Smooth muscle cell (in vitro differentiated cells): Measurements from ENCODE around the gene SREBF1. TPM values are rescaled to one million over a fixed set of nuclear protein-coding genes. Genes with fewer than 3 reads are reported as not detected.

Source experiments
- DNase-seq: peaks from one replicate; lab custom pipeline; 2025; ENCODE audit not compliant: unreplicated experiment; lab: John Stamatoyannopoulos, UW
- H2AFZ ChIP-seq: fragments of 200-600 bp; sonication (generic); 2 replicates; pipeline ENCODE4 v1.6.0; 2016; ENCODE audit warnings: antibody characterized with exemption, low read depth, mild to moderate bottlenecking
- H3F3A ChIP-seq: fragments of 200-600 bp; sonication (generic); 2 replicates; pipeline ENCODE4 v1.6.0; 2017; ENCODE audit warnings: antibody characterized with exemption, low read depth
- H3K27ac ChIP-seq: fragments of 200-600 bp; sonication (generic); 2 replicates; pipeline ENCODE4 v1.5.1; 2016; ENCODE audit warnings: low read depth, mild to moderate bottlenecking
- H3K27me3 ChIP-seq: fragments of 200-600 bp; sonication (generic); 2 replicates; pipeline ENCODE4 v1.6.1; 2016; ENCODE audit warnings: low read depth, mild to moderate bottlenecking
- H3K36me3 ChIP-seq: fragments of 200-600 bp; sonication (generic); 2 replicates; pipeline ENCODE4 v1.5.1; 2016; ENCODE audit warnings: low read depth
- H3K4me1 ChIP-seq: fragments of 200-600 bp; sonication (generic); 2 replicates; pipeline ENCODE4 v1.5.1; 2016; ENCODE audit warnings: low read depth
- H3K4me2 ChIP-seq: fragments of 200-600 bp; sonication (generic); 2 replicates; pipeline ENCODE4 v1.6.0; 2016; ENCODE audit warnings: mild to moderate bottlenecking
- H3K4me3 ChIP-seq: fragments of 200-600 bp; sonication (generic); 2 replicates; pipeline ENCODE4 v1.5.1; 2016; ENCODE audit warnings: mild to moderate bottlenecking
- H3K79me2 ChIP-seq: fragments of 200-600 bp; sonication (generic); 2 replicates; pipeline ENCODE4 v1.6.0; 2016; ENCODE audit warnings: low read depth, mild to moderate bottlenecking
- H3K9ac ChIP-seq: fragments of 200-600 bp; sonication (generic); 2 replicates; pipeline ENCODE4 v1.6.0; 2016; ENCODE audit warnings: low read depth
- H3K9me3 ChIP-seq: fragments of 200-600 bp; sonication (generic); replicated peaks from 2 replicates; pipeline ENCODE4 v1.5.1; 2016; ENCODE audit warnings: low read depth
- H4K20me1 ChIP-seq: fragments of 200-600 bp; sonication (generic); 2 replicates; pipeline ENCODE4 v1.6.0; 2016; ENCODE audit warnings: low read depth
- WGBS: methylation state at CpG from one replicate; pipeline ENCODE4 v1.1.7; 2016; ENCODE audit warnings: low lambda C conversion rate; 5-methylcytosine and 5-hydroxymethylcytosine counted together
- polyA plus RNA-seq: library from polyadenylated mRNA; unstranded; fragments of >200 nt; fragmentation: Nextera tagmentation; extraction: Ambion mirVana; gene quantifications from 2 replicates; pipeline ENCODE4 v1.2.1, GENCODE V29; 2016
- total RNA-seq: library from RNA; depleted of rRNA; stranded (reverse); fragments of >200 nt; gene quantifications from 2 replicates; pipeline ENCODE4 v1.2.3, GENCODE V29; 2014
- TF ChIP-seq, protein P1 (sequence below): fragments of 200-600 bp; sonication (generic); IDR thresholded peaks from 2 replicates; pipeline ENCODE4 v1.5.1; 2017; ENCODE audit warnings: borderline replicate concordance, mild to moderate bottlenecking, antibody characterized with exemption; ENCODE audit not compliant: insufficient read depth, poor library complexity, severe bottlenecking

The SREBF1 gene
- total and polyA plus RNA-seq, 2 experiments from 2014 or later, result 23.5 to 45.4 TPM

DNA sequence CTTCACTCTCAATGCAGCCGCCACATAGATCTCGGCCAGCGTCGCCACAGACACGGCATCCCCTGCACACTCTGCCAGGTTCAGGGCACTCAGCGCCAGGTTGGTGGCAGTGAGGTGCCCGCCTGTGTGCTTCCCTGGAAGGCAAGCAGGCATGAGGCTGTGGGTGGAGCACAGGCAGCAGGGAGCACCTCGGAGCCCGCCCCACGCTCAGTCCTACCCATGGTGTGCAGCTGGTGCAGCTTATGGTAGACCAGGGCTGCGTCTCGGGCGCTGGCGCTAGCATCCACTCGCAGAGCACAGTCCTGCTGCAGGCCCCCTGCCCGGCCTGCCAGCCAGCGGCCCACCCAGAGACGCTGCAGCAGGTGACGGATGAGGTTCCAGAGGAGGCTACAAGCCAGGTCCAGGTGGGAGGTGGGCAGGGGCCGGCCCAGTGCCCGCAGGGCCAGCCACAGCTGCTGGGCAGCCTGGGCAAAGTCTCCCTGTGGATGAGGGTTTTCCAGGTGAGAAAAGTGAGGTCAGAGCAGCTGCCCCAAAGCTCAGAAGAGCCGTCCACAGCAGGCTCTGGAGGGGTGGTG is 20.5 kb downstream of the SREBF1 start:
- Histone ChIP-seq H3K27me3 (no peaks in the 10 kb centered on the region), H2AFZ (no peak overlapping the region), H3K9me3 (no peaks in the 10 kb centered on the region), H3K4me1 (peaks cover 9% of the 10 kb centered on the region), H3K27ac (no peak overlapping the region), H3K9ac (no peak overlapping the region), H3K4me2 (no peak overlapping the region), H3K79me2 (peaks cover 11% of the 10 kb centered on the region), H3K36me3 (no peaks in the 10 kb centered on the region), H3K4me3 (no peak overlapping the region), H4K20me1 (peaks cover 61% of the 10 kb centered on the region), H3F3A (peaks cover 13% of the 10 kb centered on the region)
- no peak for DNase-seq
- TF ChIP-seq, protein P1, sequence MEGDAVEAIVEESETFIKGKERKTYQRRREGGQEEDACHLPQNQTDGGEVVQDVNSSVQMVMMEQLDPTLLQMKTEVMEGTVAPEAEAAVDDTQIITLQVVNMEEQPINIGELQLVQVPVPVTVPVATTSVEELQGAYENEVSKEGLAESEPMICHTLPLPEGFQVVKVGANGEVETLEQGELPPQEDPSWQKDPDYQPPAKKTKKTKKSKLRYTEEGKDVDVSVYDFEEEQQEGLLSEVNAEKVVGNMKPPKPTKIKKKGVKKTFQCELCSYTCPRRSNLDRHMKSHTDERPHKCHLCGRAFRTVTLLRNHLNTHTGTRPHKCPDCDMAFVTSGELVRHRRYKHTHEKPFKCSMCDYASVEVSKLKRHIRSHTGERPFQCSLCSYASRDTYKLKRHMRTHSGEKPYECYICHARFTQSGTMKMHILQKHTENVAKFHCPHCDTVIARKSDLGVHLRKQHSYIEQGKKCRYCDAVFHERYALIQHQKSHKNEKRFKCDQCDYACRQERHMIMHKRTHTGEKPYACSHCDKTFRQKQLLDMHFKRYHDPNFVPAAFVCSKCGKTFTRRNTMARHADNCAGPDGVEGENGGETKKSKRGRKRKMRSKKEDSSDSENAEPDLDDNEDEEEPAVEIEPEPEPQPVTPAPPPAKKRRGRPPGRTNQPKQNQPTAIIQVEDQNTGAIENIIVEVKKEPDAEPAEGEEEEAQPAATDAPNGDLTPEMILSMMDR, result no peak
- 96% methylated on average over 22 of the region's 22 CpGs for WGBS

DNA sequence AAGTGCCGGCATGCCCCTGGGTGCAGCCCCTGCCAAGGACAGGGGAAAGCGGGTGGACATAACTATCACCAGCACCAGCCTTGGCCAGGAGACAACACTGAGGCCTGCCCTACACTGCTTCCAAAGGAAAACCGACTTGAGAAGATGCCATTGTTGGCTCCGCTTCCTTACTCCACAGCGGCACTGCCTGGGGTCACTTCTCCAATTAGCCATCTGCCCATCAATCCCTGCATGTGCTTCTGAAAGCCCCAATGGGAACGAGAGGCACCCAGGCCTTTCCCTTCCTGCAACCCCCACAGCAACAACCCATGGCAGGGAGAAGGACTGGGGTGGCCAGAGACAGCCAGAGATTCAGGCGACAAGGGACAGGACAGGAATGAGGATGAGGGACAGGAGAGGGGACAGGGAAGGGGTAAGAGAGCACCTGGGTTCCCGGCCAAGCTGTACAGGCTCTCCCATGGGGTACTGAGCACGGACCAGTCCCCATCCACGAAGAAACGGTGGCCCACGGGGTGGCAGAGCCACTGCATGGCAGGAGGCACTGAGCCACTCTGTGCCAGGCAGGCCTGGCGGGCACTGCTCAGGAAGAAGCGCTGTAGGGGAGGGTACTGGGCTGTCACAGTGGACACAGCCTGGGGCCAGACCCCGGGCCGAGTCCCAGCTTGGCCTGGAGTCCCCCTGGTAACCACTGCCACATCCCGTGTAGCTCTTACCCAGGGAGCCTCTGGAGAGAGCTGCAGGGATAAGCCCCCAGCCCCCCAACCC is 21.2 kb downstream of the SREBF1 start:
- Histone ChIP-seq H3K4me2 (no peak overlapping the region), H3K9ac (no peak overlapping the region), H3K79me2 (peaks cover 4% of the 10 kb centered on the region), H3K4me1 (peaks cover 15% of the 10 kb centered on the region), H3F3A (peaks cover 20% of the 10 kb centered on the region), H3K4me3 (no peak overlapping the region), H4K20me1 (peaks cover 54% of the 10 kb centered on the region), H3K9me3 (no peaks in the 10 kb centered on the region), H3K27ac (no peak overlapping the region), H2AFZ (no peak overlapping the region), H3K27me3 (no peaks in the 10 kb centered on the region), H3K36me3 (no peaks in the 10 kb centered on the region)
- TF ChIP-seq, protein P1, result no peak
- DNase-seq, result no peak
- 97% methylated on average over 16 of the region's 17 CpGs for WGBS

DNA sequence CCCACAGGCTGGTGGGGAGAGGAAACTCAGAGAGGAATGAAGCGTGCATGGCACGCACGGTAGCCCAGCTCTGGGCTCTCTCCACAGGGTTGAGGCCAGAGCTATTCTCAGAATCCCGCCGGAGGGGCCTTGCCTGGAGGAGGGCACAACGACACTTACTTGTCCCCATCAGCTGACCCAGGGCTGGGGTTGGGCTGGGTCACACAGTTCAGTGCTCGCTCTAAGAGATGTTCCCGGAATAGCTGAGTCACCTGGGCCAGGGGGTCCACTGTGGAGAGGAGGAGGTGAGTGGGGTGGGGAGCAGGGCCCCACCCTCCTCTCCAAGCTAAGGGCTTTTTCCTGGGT is 21.8 kb downstream of the SREBF1 start:
- TF ChIP-seq, protein P1, result no peak
- H3K4me1 ChIP-seq, result peaks cover 21% of the 10 kb centered on the region
- no peaks in the 10 kb centered on the region for H3K27me3 ChIP-seq
- WGBS, result 89% methylated on average over 8 of the region's 8 CpGs
- peaks cover 23% of the 10 kb centered on the region for H3F3A ChIP-seq
- no peak overlapping the region for H2AFZ ChIP-seq
- peaks cover 48% of the 10 kb centered on the region for H4K20me1 ChIP-seq
- H3K36me3 ChIP-seq, result no peaks in the 10 kb centered on the region
- no peak overlapping the region for H3K4me2 ChIP-seq
- H3K9ac ChIP-seq, result no peak overlapping the region
- H3K4me3 ChIP-seq, result no peak overlapping the region
- H3K79me2 ChIP-seq, result no peaks in the 10 kb centered on the region
- no peak overlapping the region for H3K27ac ChIP-seq
- DNase-seq, result no peak
- H3K9me3 ChIP-seq, result no peaks in the 10 kb centered on the region
